ENCODE measurements around the gene TRIO. TPM values are rescaled to one million over a fixed set of nuclear protein-coding genes. Genes with fewer than 3 reads are reported as not detected.

TRIO gene
- polyA plus RNA-seq, 1 of the 3 experiments (the other 2 are of a cell fraction) = 229 TPM

DNA sequence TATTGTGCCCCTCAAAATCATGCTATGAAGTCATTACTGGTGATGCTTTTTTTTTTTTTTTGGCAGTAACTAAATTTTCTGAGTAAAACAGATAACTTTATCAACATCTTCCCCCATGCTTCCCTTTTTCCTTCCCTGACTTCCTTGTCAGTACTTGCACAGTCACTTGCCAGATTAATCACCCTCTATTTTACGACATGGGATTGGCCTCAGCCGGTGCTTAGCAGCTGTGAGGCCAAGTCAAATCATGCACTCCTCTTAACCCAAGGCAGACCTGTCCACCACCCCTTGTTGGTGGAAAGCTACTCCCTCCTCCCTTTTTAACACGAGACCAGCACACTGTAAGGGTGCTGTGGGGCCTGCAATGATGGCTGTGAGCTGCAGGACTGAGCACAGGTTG, 320.5 kb downstream of the TRIO start:
- peaks cover 56% of the 10 kb centered on the region for H4K20me1 ChIP-seq (ENCODE audit: insufficient read depth)
- H3K4me2 ChIP-seq = no peak overlapping the region
- peaks cover 87 to 93% of the 10 kb centered on the region in 2 experiments for H3K36me3 ChIP-seq (replicated peaks in 1 of 2; ENCODE audit: control insufficient read depth in 1 of 2, insufficient read depth in 2 of 2, low read length in 1 of 2)
- ChIA-PET POLR2A (no interaction called here), CTCF (interaction anchor here (1.1 kb wide), 1 partner anchor 14 kb away, joined by 4 read pairs; no protein-coding TSS in a partner anchor)
- peaks cover 100% of the 10 kb centered on the region for H3K79me2 ChIP-seq (ENCODE audit: insufficient read depth)
- no peak overlapping the region for H2AFZ ChIP-seq (ENCODE audit: low read depth)
- H3K4me3 ChIP-seq (ENCODE audit: low read depth in 2 of 2, low read length in 1 of 2) = no peak overlapping the region
- TF ChIP-seq, protein P1, sequence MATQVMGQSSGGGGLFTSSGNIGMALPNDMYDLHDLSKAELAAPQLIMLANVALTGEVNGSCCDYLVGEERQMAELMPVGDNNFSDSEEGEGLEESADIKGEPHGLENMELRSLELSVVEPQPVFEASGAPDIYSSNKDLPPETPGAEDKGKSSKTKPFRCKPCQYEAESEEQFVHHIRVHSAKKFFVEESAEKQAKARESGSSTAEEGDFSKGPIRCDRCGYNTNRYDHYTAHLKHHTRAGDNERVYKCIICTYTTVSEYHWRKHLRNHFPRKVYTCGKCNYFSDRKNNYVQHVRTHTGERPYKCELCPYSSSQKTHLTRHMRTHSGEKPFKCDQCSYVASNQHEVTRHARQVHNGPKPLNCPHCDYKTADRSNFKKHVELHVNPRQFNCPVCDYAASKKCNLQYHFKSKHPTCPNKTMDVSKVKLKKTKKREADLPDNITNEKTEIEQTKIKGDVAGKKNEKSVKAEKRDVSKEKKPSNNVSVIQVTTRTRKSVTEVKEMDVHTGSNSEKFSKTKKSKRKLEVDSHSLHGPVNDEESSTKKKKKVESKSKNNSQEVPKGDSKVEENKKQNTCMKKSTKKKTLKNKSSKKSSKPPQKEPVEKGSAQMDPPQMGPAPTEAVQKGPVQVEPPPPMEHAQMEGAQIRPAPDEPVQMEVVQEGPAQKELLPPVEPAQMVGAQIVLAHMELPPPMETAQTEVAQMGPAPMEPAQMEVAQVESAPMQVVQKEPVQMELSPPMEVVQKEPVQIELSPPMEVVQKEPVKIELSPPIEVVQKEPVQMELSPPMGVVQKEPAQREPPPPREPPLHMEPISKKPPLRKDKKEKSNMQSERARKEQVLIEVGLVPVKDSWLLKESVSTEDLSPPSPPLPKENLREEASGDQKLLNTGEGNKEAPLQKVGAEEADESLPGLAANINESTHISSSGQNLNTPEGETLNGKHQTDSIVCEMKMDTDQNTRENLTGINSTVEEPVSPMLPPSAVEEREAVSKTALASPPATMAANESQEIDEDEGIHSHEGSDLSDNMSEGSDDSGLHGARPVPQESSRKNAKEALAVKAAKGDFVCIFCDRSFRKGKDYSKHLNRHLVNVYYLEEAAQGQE (IDR thresholded peaks at IDR 0.05; ENCODE audit: low read depth, low read length) = no peak
- H3K9me2 ChIP-seq = no peaks in the 10 kb centered on the region
- no peaks in the 10 kb centered on the region for H3K27me3 ChIP-seq (ENCODE audit: insufficient read depth)
- H3K9me3 ChIP-seq = no peaks in the 10 kb centered on the region
- peaks cover 9% of the 10 kb centered on the region for H3F3A ChIP-seq (replicated peaks; ENCODE audit: insufficient read depth)
- H3K9ac ChIP-seq = no peak overlapping the region
- H3K27ac ChIP-seq (ENCODE audit: low read depth in 2 of 2, low read length in 1 of 2) = peak overlapping the region; percentile 32 to 64; a peak in 3 of 4 replicates
- WGBS (ENCODE audit: low lambda C conversion rate) = 73% methylated on average over 3 of the region's 3 CpGs
- H3K4me1 ChIP-seq (ENCODE audit: control insufficient read depth in 1 of 2, insufficient read depth in 2 of 2, low read depth in 1 of 2, low read length in 1 of 2) = peaks cover 18 to 22% of the 10 kb centered on the region in 2 experiments
- DNase-seq = no peak

- WGBS (ENCODE audit: low lambda C conversion rate) = 76% methylated on average over 3 of the region's 3 CpGs
- H3K4me1 ChIP-seq (ENCODE audit: control insufficient read depth in 1 of 2, insufficient read depth in 2 of 2, low read depth in 1 of 2, low read length in 1 of 2) = peaks cover 18 to 26% of the 10 kb centered on the region in 2 experiments
- H3K36me3 ChIP-seq (replicated peaks in 1 of 2; ENCODE audit: control insufficient read depth in 1 of 2, insufficient read depth in 2 of 2, low read length in 1 of 2) = peaks cover 90 to 93% of the 10 kb centered on the region in 2 experiments
- no peak overlapping the region for H2AFZ ChIP-seq (ENCODE audit: low read depth)
- peaks cover 53% of the 10 kb centered on the region for H4K20me1 ChIP-seq (ENCODE audit: insufficient read depth)
- ChIA-PET POLR2A (no interaction called here), CTCF (interaction anchor here (1.1 kb wide), 1 partner anchor 14 kb away, joined by 4 read pairs; no protein-coding TSS in a partner anchor)
- no peak overlapping the region for H3K9ac ChIP-seq
- H3K9me2 ChIP-seq = no peaks in the 10 kb centered on the region
- no peak overlapping the region for H3K4me2 ChIP-seq
- H3K4me3 ChIP-seq (ENCODE audit: low read depth in 2 of 2, low read length in 1 of 2) = no peak overlapping the region
- H3K27ac ChIP-seq (ENCODE audit: low read depth in 2 of 2, low read length in 1 of 2) = peak overlapping the region; percentile 32 to 64; a peak in 3 of 4 replicates
- TF ChIP-seq, protein P2, sequence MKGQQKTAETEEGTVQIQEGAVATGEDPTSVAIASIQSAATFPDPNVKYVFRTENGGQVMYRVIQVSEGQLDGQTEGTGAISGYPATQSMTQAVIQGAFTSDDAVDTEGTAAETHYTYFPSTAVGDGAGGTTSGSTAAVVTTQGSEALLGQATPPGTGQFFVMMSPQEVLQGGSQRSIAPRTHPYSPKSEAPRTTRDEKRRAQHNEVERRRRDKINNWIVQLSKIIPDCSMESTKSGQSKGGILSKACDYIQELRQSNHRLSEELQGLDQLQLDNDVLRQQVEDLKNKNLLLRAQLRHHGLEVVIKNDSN (IDR thresholded peaks at IDR 0.05; ENCODE audit: borderline replicate concordance, low read depth) = no peak
- TF ChIP-seq FOXM1 (IDR thresholded peaks at IDR 0.05; ENCODE audit: low read depth) (no peak), GATA2 (CRISPR knock-in tag; IDR thresholded peaks at IDR 0.05) (no peak), FOXJ3 (CRISPR knock-in tag; IDR thresholded peaks at IDR 0.05) (no peak), RFX5 (IDR thresholded peaks at IDR 0.05; ENCODE audit: low read length) (no peak), FOSL2 (IDR thresholded peaks at IDR 0.05; ENCODE audit: borderline replicate concordance, low read depth) (no peak), MEF2A (IDR thresholded peaks at IDR 0.05; ENCODE audit: borderline replicate concordance, low read depth) (no peak), SIN3A (IDR thresholded peaks at IDR 0.05; ENCODE audit: borderline replicate concordance, low read depth, low read length) (no peak), EZH2phosphoT487 (IDR thresholded peaks at IDR 0.05; ENCODE audit: borderline replicate concordance, low read depth) (no peak)
- TF ChIP-seq, protein P1 (IDR thresholded peaks at IDR 0.05; ENCODE audit: low read depth, low read length) = no peak
- H3F3A ChIP-seq (replicated peaks; ENCODE audit: insufficient read depth) = peaks cover 9% of the 10 kb centered on the region
- H3K9me3 ChIP-seq = no peaks in the 10 kb centered on the region
- H3K27me3 ChIP-seq (ENCODE audit: insufficient read depth) = no peaks in the 10 kb centered on the region
- peaks cover 100% of the 10 kb centered on the region for H3K79me2 ChIP-seq (ENCODE audit: insufficient read depth)
- no peak for DNase-seq
These were observed 321.0 kb downstream of the TRIO start for GRCh38 chr5:14464096-14464495.
